Fibroblast of skin of right quadriceps (primary cell): ENCODE data around the gene CCND3.
"Not testable (repeated sequence)": the region's sequence is repeated elsewhere in the genome, so short reads cannot be mapped to it uniquely, and the experiment has no call there.

Source experiments
- DNase-seq: peaks from one replicate; pipeline ENCODE4 v3.0.0-alpha.2; 2013

CCND3 gene

GRCh38 chr6:41947581-41948220 is 6.1 kb upstream of the CCND3 start:
- no peak for DNase-seq

DNA sequence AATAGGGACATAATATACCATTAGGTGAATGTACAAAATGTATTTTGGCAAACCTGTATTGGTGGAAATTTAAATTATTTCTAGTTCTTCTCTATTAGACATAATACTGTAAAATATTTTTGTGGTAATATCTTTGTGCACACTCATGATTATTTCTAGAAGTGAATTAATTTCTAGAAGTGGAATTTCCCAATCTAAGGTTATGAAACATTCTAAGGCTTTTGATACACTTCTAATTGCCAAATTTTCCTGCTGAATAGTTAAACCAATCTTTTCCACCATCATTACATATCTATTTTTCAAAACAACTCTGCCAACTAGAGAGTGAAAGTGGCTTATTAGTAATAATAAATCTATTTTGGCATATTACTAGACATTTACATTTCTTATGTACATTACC is 1.8 kb upstream of the CCND3 start:
- no peak for DNase-seq

GRCh38 chr6:41942882-41943281 is 1.3 kb upstream of the CCND3 start:
- not testable (repeated sequence) for DNase-seq

DNA sequence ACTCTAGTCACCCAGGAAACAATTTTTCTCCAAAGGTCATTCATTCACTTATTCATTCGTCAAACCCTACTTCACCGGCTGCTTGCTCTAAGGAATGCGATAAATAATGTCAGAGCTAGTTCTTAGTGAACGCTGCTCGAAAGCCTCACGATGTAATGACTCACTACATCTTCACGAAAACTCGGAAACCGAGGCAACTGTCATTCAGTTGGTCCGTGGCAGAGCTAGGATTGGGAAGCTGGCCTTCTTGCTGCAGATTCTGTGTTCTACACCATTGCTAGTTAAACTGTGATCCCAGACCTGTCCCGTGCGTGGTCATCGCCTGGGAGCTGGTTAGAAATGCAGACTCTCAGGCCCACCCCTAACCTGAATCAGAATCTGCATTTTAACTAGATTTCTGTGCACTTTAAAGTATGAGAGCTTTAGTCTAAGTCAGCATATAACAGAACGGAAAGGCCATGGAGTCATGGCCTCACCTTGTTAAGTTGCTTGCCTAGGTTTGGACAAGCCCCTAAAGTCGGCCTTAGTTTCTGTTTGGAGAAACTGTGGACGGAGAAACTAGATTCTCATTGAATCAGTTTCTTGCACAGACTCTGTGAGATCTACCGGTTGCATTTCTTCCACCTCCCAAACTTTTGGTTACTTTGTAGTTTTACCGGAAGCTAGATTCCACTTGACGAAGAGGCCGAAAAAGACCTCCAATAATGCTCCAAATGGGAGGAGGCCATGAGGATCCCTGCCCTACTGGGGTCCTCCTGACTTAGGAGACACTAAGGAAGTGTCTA is 651 bp upstream of the CCND3 start:
- no peak for DNase-seq

GRCh38 chr6:41940759-41941279 is 789 bp downstream of the CCND3 start:
- peak; percentile 34 for DNase-seq

DNA sequence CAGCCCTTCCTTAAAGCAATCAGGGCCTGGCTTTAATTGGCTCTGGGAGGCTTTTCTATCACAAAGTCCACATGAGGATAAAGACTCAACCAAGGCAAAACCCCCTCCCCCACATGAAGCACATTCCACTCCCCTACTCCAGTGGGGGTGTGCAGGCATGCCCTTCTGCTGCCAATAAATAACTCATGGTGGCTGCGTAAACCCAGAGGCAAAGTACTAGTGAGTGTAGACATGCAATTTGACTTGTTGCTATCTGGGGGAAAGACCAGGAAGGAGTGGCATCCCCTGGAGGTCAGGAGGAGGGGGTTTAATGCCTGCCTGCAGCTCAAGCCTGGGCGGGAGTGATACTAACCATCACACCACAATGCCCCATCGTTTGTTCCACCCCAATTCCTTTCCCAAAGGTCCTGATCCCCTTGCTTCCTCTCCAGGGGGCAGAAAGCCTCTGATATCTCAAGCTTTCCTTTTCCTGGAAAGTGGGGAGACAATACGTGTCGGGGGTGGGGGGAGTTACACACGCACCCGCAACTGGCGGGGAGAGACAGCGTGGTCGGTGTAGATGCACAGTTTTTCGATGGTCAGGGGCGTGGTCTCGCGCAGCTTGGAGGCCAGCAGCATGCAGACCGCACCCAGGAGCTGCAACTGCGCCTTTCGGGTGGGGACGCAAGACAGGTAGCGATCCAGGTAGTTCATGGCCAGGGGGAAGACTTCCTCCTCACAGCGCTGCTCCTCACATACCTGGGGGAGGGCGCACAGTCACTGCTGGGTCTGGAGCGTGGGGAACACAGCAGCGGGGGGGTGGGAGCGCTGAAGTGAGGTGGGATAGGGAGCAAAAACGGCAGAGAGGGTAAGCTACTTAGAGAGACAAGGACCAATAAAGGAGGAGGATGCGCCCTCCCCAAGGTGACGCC is 1.5 kb downstream of the CCND3 start:
- peak; percentile 79 for DNase-seq

GRCh38 chr6:41939176-41939847 is 2.3 kb downstream of the CCND3 start:
- peak; percentile 57 for DNase-seq

- DNase-seq = no peak
Measured at GRCh38 chr6:41938590-41939175, 2.9 kb downstream of the CCND3 start.

- no peak for DNase-seq
Measured at GRCh38 chr6:41937861-41938574, 3.6 kb downstream of the CCND3 start.

GRCh38 chr6:41937472-41937860 is 4.1 kb downstream of the CCND3 start:
- DNase-seq = no peak

GRCh38 chr6:41936073-41936837 is 5.4 kb downstream of the CCND3 start:
- DNase-seq = peak; percentile 76

- DNase-seq = no peak
Measured at GRCh38 chr6:41935685-41936072, 5.9 kb downstream of the CCND3 start.

DNA sequence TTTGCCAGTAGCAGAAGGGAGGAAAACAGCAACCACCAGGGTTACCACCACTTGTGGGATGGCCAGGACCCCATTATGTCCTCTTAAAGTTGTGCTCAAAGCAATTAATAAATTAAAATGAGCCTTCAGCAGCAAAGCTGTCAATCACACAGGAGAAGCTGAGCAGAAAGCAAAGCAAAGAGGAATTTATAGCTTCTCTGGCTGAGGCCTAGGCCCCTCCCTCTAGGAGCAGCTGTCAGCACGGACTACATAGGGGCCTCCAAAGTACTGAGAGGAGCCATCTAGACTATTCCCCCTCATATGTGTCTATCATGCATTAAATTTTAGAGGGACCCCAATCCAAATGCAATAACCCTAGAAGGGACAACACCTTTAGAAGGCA is 6.4 kb downstream of the CCND3 start:
- DNase-seq = no peak

GRCh38 chr6:41934278-41935192 is 7.1 kb downstream of the CCND3 start:
- DNase-seq = no peak

DNA sequence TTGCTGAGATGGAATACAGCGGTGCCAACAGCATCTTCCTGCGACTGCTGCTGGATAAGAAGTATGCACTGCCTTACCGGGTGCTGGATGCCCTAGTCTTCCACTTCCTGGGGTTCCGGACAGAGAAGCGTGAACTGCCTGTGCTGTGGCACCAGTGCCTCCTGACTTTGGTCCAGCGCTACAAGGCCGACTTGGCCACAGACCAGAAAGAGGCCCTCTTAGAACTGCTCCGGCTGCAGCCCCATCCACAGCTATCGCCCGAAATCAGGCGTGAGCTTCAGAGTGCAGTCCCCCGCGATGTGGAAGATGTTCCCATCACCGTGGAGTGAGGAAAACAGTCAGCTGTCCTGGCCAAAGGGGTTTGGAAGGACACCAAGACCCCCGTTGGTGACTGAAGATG is 9.2 kb downstream of the CCND3 start:
- DNase-seq = no peak

- DNase-seq = no peak
Measured at GRCh38 chr6:41931792-41932191, 9.8 kb downstream of the CCND3 start.

GRCh38 chr6:41929924-41930323 is 11.7 kb downstream of the CCND3 start:
- no peak for DNase-seq

GRCh38 chr6:41927253-41927652 is 14.4 kb downstream of the CCND3 start:
- no peak for DNase-seq

DNA sequence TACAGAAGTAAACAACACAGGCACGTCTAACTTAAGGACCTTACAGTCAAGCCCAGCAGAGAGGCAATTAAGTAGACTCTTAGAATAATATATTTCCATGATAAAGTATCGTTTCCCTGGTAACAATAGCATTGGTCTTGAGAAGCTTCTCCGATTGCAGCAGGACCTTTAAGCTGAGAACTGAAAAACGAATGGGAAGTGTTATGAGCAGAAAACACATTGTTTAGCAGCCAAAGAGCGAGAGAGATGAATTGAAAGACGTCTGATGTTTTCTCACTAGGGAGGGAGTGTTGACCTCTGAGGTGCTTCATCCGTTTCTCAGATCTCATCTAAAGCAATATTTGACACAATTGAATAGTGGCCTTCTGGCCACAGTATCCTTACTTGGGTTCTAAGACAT is 19.5 kb downstream of the CCND3 start:
- DNase-seq = no peak

DNA sequence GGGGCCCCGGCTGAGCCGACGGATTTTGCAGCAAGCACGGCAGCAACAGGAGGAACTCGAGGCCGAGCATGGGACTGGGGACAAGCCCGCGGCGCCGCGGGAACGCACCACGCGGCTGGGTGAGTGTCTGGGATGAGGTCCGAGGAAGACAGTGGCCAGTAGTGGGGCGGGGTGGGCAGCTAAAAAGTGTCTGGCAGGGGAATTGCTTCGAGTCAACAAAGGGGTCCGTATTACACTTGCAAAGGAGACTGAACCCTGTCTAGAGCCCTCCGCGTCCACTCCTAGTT is 20.0 kb downstream of the CCND3 start:
- no peak for DNase-seq
